Loucy (cell line): Measurements from ENCODE around the gene FARSB.

Experiments
- H2AFZ ChIP-seq: fragments of 200-600 bp; sonication (generic); 2 replicates; pipeline ENCODE4 v1.6.0; 2016; ENCODE audit warnings: antibody characterized with exemption, mild to moderate bottlenecking, low read length, moderate library complexity
- H3F3A ChIP-seq: fragments of 200-600 bp; 2 replicates; pipeline ENCODE4 v1.6.0; 2016; ENCODE audit warnings: antibody characterized with exemption, low read depth, mild to moderate bottlenecking
- H3K27me3 ChIP-seq: fragments of 200-600 bp; sonication (generic); 2 replicates; pipeline ENCODE4 v1.6.1; 2014; ENCODE audit warnings: low read length, mild to moderate bottlenecking; ENCODE audit not compliant: insufficient read depth, poor library complexity, severe bottlenecking
- H3K36me3 ChIP-seq: fragments of 200-600 bp; sonication (generic); 2 replicates; pipeline ENCODE4 v1.6.1; 2016; ENCODE audit warnings: low read length; ENCODE audit not compliant: insufficient read depth
- H3K4me1 ChIP-seq: fragments of 200-600 bp; sonication (generic); 2 replicates; pipeline ENCODE4 v1.5.1; 2014; ENCODE audit warnings: low read length, mild to moderate bottlenecking; ENCODE audit not compliant: insufficient read depth, poor library complexity, severe bottlenecking
- H3K4me2 ChIP-seq: fragments of 200-600 bp; sonication (generic); 2 replicates; pipeline ENCODE4 v1.6.0; 2014; ENCODE audit warnings: antibody characterized with exemption, low read length, low read depth, mild to moderate bottlenecking; ENCODE audit not compliant: poor library complexity, severe bottlenecking
- H3K4me3 ChIP-seq: fragments of 200-600 bp; sonication (generic); 2 replicates; pipeline ENCODE4 v1.5.1; 2014; ENCODE audit warnings: low read length, mild to moderate bottlenecking, mixed read lengths; ENCODE audit not compliant: poor library complexity, severe bottlenecking
- H3K79me2 ChIP-seq: fragments of 200-600 bp; sonication (generic); 2 replicates; pipeline ENCODE4 v1.6.1; 2014; ENCODE audit warnings: low read length; ENCODE audit not compliant: insufficient read depth
- H3K9ac ChIP-seq: fragments of 200-600 bp; sonication (generic); 2 replicates; pipeline ENCODE4 v1.6.0; 2014; ENCODE audit warnings: mild to moderate bottlenecking, low read depth, low read length, moderate library complexity; ENCODE audit not compliant: poor library complexity, severe bottlenecking
- H3K9me2 ChIP-seq: fragments of 200-600 bp; sonication (generic); replicated peaks from 2 replicates; pipeline ENCODE4 v1.6.1; 2016; ENCODE audit warnings: low read depth, low read length, mixed read lengths
- H3K9me3 ChIP-seq: fragments of 200-600 bp; sonication (generic); 2 replicates; pipeline ENCODE4 v1.6.1; 2014; ENCODE audit warnings: mild to moderate bottlenecking, antibody characterized with exemption, low read length, low read depth; ENCODE audit not compliant: insufficient read depth
- H4K20me1 ChIP-seq: fragments of 200-600 bp; sonication (generic); 2 replicates; pipeline ENCODE4 v1.6.0; 2014; ENCODE audit warnings: antibody characterized with exemption, low read length, mild to moderate bottlenecking; ENCODE audit not compliant: insufficient read depth, poor library complexity, severe bottlenecking
- EZH2phosphoT487 ChIP-seq: fragments of 200-600 bp; IDR thresholded peaks from 2 replicates; pipeline ENCODE4 v1.6.1; 2018; ENCODE audit warnings: antibody characterized with exemption, mild to moderate bottlenecking, moderate library complexity, borderline replicate concordance
- TF ChIP-seq, protein P1 (sequence below): fragments of 200-600 bp; sonication (generic); conservative IDR thresholded peaks from 2 replicates; pipeline ENCODE4 v1.5.1; 2014; ENCODE audit warnings: mild to moderate bottlenecking, antibody characterized with exemption, low read length

The FARSB gene

DNA sequence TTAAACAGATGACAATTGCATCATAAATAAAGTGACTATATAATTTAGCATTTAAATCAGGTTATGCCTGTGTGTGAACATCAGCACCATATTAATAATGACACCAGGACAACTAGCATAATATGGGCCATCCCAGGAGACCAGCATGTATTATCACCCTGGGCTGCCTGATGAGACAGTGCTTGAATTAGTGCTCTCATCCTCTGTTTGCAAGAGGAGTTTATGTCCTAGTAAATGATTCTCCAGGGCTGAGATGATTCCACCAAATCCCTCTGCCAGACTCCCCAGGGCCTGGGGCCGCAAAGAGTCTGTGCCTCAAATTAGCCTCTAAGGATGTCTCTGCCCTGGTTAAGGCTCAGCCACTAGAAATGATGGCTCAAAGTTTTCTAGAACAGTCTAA is 133.8 kb downstream of the FARSB start:
- TF ChIP-seq, protein P1, sequence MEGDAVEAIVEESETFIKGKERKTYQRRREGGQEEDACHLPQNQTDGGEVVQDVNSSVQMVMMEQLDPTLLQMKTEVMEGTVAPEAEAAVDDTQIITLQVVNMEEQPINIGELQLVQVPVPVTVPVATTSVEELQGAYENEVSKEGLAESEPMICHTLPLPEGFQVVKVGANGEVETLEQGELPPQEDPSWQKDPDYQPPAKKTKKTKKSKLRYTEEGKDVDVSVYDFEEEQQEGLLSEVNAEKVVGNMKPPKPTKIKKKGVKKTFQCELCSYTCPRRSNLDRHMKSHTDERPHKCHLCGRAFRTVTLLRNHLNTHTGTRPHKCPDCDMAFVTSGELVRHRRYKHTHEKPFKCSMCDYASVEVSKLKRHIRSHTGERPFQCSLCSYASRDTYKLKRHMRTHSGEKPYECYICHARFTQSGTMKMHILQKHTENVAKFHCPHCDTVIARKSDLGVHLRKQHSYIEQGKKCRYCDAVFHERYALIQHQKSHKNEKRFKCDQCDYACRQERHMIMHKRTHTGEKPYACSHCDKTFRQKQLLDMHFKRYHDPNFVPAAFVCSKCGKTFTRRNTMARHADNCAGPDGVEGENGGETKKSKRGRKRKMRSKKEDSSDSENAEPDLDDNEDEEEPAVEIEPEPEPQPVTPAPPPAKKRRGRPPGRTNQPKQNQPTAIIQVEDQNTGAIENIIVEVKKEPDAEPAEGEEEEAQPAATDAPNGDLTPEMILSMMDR = no peak
- TF ChIP-seq EZH2phosphoT487 = no peak
- no peak overlapping the region for H3K4me3 ChIP-seq
- no peaks in the 10 kb centered on the region for H3K9me2 ChIP-seq
- H3K9me3 ChIP-seq = no peaks in the 10 kb centered on the region
- H3K4me1 ChIP-seq = no peaks in the 10 kb centered on the region
- no peaks in the 10 kb centered on the region for H4K20me1 ChIP-seq
- no peaks in the 10 kb centered on the region for H3F3A ChIP-seq
- no peak overlapping the region for H3K4me2 ChIP-seq
- H3K36me3 ChIP-seq = no peaks in the 10 kb centered on the region
- no peaks in the 10 kb centered on the region for H3K27me3 ChIP-seq
- H2AFZ ChIP-seq = no peak overlapping the region
- no peaks in the 10 kb centered on the region for H3K79me2 ChIP-seq
- H3K9ac ChIP-seq = no peak overlapping the region

DNA sequence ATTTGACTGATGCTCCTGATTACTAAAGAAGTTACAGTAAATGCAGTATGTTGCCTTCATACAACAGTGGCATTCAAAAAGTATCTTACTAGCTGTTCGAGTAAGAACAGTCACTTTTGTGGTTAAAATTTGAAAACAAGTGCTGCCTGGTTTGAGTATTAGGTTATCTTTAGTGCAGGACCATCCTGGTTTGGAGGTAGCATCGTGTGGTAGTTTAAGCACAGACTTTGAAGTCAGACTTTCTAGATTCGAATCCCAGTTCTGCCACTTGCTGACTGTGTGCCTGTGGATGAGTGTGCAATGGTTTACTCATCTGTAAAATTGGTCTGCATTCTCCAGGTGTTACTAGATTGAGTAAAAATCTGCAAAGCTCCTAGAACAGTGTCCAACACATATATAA is 134.8 kb downstream of the FARSB start:
- Histone ChIP-seq H2AFZ (no peak overlapping the region), H3K9me3 (no peaks in the 10 kb centered on the region)

More for the DNA sequence above, 134.8 kb downstream of the FARSB start:
- no peak for TF ChIP-seq EZH2phosphoT487
- TF ChIP-seq, protein P1 = no peak
- Histone ChIP-seq H3K27me3 (no peaks in the 10 kb centered on the region), H4K20me1 (no peaks in the 10 kb centered on the region), H3K9ac (no peak overlapping the region), H3K4me2 (no peak overlapping the region), H3F3A (no peaks in the 10 kb centered on the region), H3K4me3 (no peak overlapping the region), H3K36me3 (no peaks in the 10 kb centered on the region), H3K4me1 (no peaks in the 10 kb centered on the region), H3K9me2 (no peaks in the 10 kb centered on the region), H3K79me2 (no peaks in the 10 kb centered on the region)
